Gastroesophageal sphincter (tissue), 4 donors: ENCODE data around the gene NAT9. TPM values are rescaled to one million over a fixed set of nuclear protein-coding genes. Genes with fewer than 3 reads are reported as not detected.

Experiments used
- ATAC-seq: fragments of 150-250 bp; one replicate; pipeline ENCODE4 v1.9.1; 2016; ENCODE audit warnings: mild to moderate bottlenecking, moderate library complexity
- H3K27ac ChIP-seq, 4 donors: fragments of 200-600 bp; sonication (generic) in 3 of 4; 1 replicate in 3 of 4; 2 replicates in 1 of 4; pipeline ENCODE4 v1.5.1; 2016 to 2019
- H3K27me3 ChIP-seq: fragments of 200-600 bp; sonication (generic); one replicate; pipeline ENCODE4 v1.5.1; 2019
- H3K36me3 ChIP-seq, 2 donors: fragments of 200-600 bp; sonication (generic); one replicate each; pipeline ENCODE4 v1.5.1; 2019; ENCODE audit warnings: control low read depth in 1 of 2
- H3K4me1 ChIP-seq, 3 donors: fragments of 200-600 bp; sonication (generic); 1 replicate in 2 of 3; 2 replicates in 1 of 3; pipeline ENCODE4 v1.5.1; 2016 to 2019; ENCODE audit warnings: control low read depth in 2 of 3
- H3K4me3 ChIP-seq, 2 donors: fragments of 200-600 bp; sonication (generic); one replicate each; pipeline ENCODE4 v1.5.1; 2019; ENCODE audit warnings: mild to moderate bottlenecking in 1 of 2, moderate library complexity in 1 of 2
- H3K9me3 ChIP-seq, 3 donors: fragments of 200-600 bp; sonication (generic); one replicate each; pipeline ENCODE4 v1.5.1; 2017 to 2019; ENCODE audit warnings: control low read depth in 2 of 3
- CTCF ChIP-seq, 4 experiments: fragments of 200-600 bp in 2 of 4; fragments of 450-650 bp in 2 of 4; sonication (generic) in 1 of 4; IDR thresholded peaks; one replicate each; pipeline ENCODE4 v1.5.1; 2017 to 2019; ENCODE audit warnings: antibody characterized with exemption in 4 of 4, mild to moderate bottlenecking in 2 of 4, moderate library complexity in 2 of 4
- EP300 ChIP-seq: sonication (generic); formaldehyde crosslinking; IDR thresholded peaks from one replicate; pipeline ENCODE4 v1.6.1; 2017; ENCODE audit warnings: antibody characterized with exemption, mild to moderate bottlenecking
- POLR2A ChIP-seq, 2 donors: fragments of 450-650 bp; IDR thresholded peaks; one replicate each; pipeline ENCODE4 v1.6.1; 2017; ENCODE audit warnings: antibody characterized with exemption in 2 of 2, mild to moderate bottlenecking in 2 of 2, moderate library complexity in 1 of 2
- POLR2AphosphoS5 ChIP-seq: sonication (generic); formaldehyde crosslinking; IDR thresholded peaks from one replicate; pipeline ENCODE4 v1.6.1; 2017; ENCODE audit warnings: antibody characterized with exemption
- WGBS, 2 donors: methylation state at CpG; one replicate each; pipeline ENCODE4 v1.1.5; 2018; ENCODE audit warnings: low coverage in 1 of 2; 5-methylcytosine and 5-hydroxymethylcytosine counted together
- total RNA-seq, 4 donors: library from RNA; depleted of rRNA; stranded (reverse); fragments of >200 nt; gene quantifications; one replicate each; pipeline ENCODE4 v1.1.0, GENCODE V29; 2016

The NAT9 gene
- total RNA-seq, 4 donors from 2014 or later = 21.7 to 34.7 (median 26.3) TPM

GRCh38 chr17:74769266-74769855 lies 6.8 kb downstream of the NAT9 start:
- H3K36me3 ChIP-seq = peaks cover 0 to 54% of the 10 kb centered on the region in 2 donors

GRCh38 chr17:74768763-74769114 lies 7.4 kb downstream of the NAT9 start:
- no peak overlapping the region for H3K4me3 ChIP-seq
- H3K27ac ChIP-seq = no peak overlapping the region
- peaks cover 0 to 29% (median 0%) of the 10 kb centered on the region in 3 donors for H3K4me1 ChIP-seq
- no peak for ATAC-seq
- no peak for TF ChIP-seq CTCF (IDR thresholded peaks at IDR 0.05)
- TF ChIP-seq EP300 = no peak
- no peak for TF ChIP-seq POLR2AphosphoS5
- TF ChIP-seq POLR2A (IDR thresholded peaks at IDR 0.05) = no peak
- H3K36me3 ChIP-seq = peaks cover 0 to 51% of the 10 kb centered on the region in 2 donors
- no peaks in the 10 kb centered on the region for H3K9me3 ChIP-seq
- H3K27me3 ChIP-seq = peaks cover 7% of the 10 kb centered on the region
- 60 to 81% methylated on average over 4 of the region's 7 CpGs for WGBS, 2 donors

More at GRCh38 chr17:74769266-74769855, 6.8 kb downstream of the NAT9 start:
- H3K4me3 ChIP-seq = no peak overlapping the region
- no peak for ATAC-seq
- WGBS, 2 donors = no CpG with 5 or more reads among the region's 6 CpGs
- TF ChIP-seq POLR2AphosphoS5 (no peak), EP300 (no peak)
- H3K9me3 ChIP-seq = no peaks in the 10 kb centered on the region
- peaks cover 4% of the 10 kb centered on the region for H3K27me3 ChIP-seq
- H3K27ac ChIP-seq = no peak overlapping the region
- peaks cover 0 to 31% (median 0%) of the 10 kb centered on the region in 3 donors for H3K4me1 ChIP-seq

- no peak for TF ChIP-seq CTCF (IDR thresholded peaks at IDR 0.05)
- no peak for TF ChIP-seq POLR2A (IDR thresholded peaks at IDR 0.05)
- TF ChIP-seq EP300 = no peak
- TF ChIP-seq POLR2AphosphoS5 = peak; percentile 78
- no peak for ATAC-seq
- peaks cover 0 to 32% (median 0%) of the 10 kb centered on the region in 3 donors for H3K4me1 ChIP-seq
- WGBS, 2 donors = 30 to 60% methylated on average over 2 to 7 of the region's 17 CpGs
- H3K27ac ChIP-seq = peak overlapping the region in 2 of 4 donors; percentile 36 to 52
- H3K36me3 ChIP-seq = peaks cover 0 to 46% of the 10 kb centered on the region in 2 donors
- H3K4me3 ChIP-seq = no peak overlapping the region
- H3K9me3 ChIP-seq = no peaks in the 10 kb centered on the region
- H3K27me3 ChIP-seq = peaks cover 8% of the 10 kb centered on the region
Observed at GRCh38 chr17:74768069-74768762, 7.9 kb downstream of the NAT9 start.

GRCh38 chr17:74767111-74767516 lies 9.0 kb downstream of the NAT9 start:
- no peak overlapping the region for H3K4me3 ChIP-seq
- TF ChIP-seq CTCF (IDR thresholded peaks at IDR 0.05) = no peak
- no peak for TF ChIP-seq EP300
- TF ChIP-seq POLR2AphosphoS5 = no peak
- TF ChIP-seq POLR2A (IDR thresholded peaks at IDR 0.05) = no peak
- 40 to 50% methylated on average over 1 to 2 of the region's 10 CpGs for WGBS, 2 donors
- no peak for ATAC-seq
- peak overlapping the region in 2 of 4 donors; percentile 10 to 36 for H3K27ac ChIP-seq
- peaks cover 0 to 36% (median 0%) of the 10 kb centered on the region in 3 donors for H3K4me1 ChIP-seq
- H3K9me3 ChIP-seq = no peaks in the 10 kb centered on the region
- peaks cover 0 to 38% of the 10 kb centered on the region in 2 donors for H3K36me3 ChIP-seq
- peaks cover 8% of the 10 kb centered on the region for H3K27me3 ChIP-seq

- no peak for ATAC-seq
- no peak overlapping the region for H3K27ac ChIP-seq
- H3K4me1 ChIP-seq = peaks cover 0 to 36% (median 0%) of the 10 kb centered on the region in 3 donors
- no peak for TF ChIP-seq EP300
- H3K4me3 ChIP-seq = no peak overlapping the region
- peaks cover 8% of the 10 kb centered on the region for H3K27me3 ChIP-seq
- WGBS, 2 donors = 60 to 100% methylated on average over 1 of the region's 2 CpGs
- H3K36me3 ChIP-seq = peaks cover 0 to 31% of the 10 kb centered on the region in 2 donors
- H3K9me3 ChIP-seq = no peaks in the 10 kb centered on the region
Observed at GRCh38 chr17:74766413-74766812, 9.7 kb downstream of the NAT9 start.
